Measurements from ENCODE around the gene ZCCHC24. TPM values are rescaled to one million over a fixed set of nuclear protein-coding genes. Genes with fewer than 3 reads are reported as not detected.

Gene ZCCHC24
- polyA plus RNA-seq, 1 donor from 2014 or later, result 0.80 TPM

- peaks cover 0 to 4% (median 0%) of the 10 kb centered on the region in 3 donors for H3K9me3 Mint-ChIP-seq
- no peaks in the 10 kb centered on the region for H3K27me3 Mint-ChIP-seq
- H3K27ac Mint-ChIP-seq, result no peak overlapping the region
- peaks cover 2% of the 10 kb centered on the region for H3K36me3 Mint-ChIP-seq
- peaks cover 0 to 1% (median 0%) of the 10 kb centered on the region in 3 donors for H3K4me1 Mint-ChIP-seq
- H3K4me3 Mint-ChIP-seq, result no peak overlapping the region
Measured at GRCh38 chr10:79399223-79399831, 46.1 kb downstream of the ZCCHC24 start.

- Mint-ChIP-seq H3K27ac (no peak overlapping the region), H3K36me3 (no peaks in the 10 kb centered on the region), H3K4me1 (peaks cover 0 to 1% (median 0%) of the 10 kb centered on the region in 3 donors), H3K4me3 (no peak overlapping the region), H3K9me3 (peaks cover 0 to 4% (median 0%) of the 10 kb centered on the region in 3 donors), H3K27me3 (no peaks in the 10 kb centered on the region)
Measured at GRCh38 chr10:79398642-79399041, 46.8 kb downstream of the ZCCHC24 start.

- Mint-ChIP-seq H3K36me3 (no peaks in the 10 kb centered on the region), H3K27me3 (no peaks in the 10 kb centered on the region), H3K4me1 (peaks cover 0 to 2% (median 0%) of the 10 kb centered on the region in 3 donors), H3K9me3 (peaks cover 0 to 4% (median 0%) of the 10 kb centered on the region in 3 donors), H3K27ac (no peak overlapping the region), H3K4me3 (no peak overlapping the region)
Measured at GRCh38 chr10:79397575-79398303, 47.7 kb downstream of the ZCCHC24 start.

- H3K4me1 Mint-ChIP-seq, result peaks cover 0 to 2% (median 0%) of the 10 kb centered on the region in 3 donors
- H3K9me3 Mint-ChIP-seq, result peaks cover 0 to 4% (median 0%) of the 10 kb centered on the region in 3 donors
- H3K36me3 Mint-ChIP-seq, result no peaks in the 10 kb centered on the region
- H3K4me3 Mint-ChIP-seq, result no peak overlapping the region
- H3K27ac Mint-ChIP-seq, result no peak overlapping the region
- H3K27me3 Mint-ChIP-seq, result no peaks in the 10 kb centered on the region
Measured at GRCh38 chr10:79397051-79397450, 48.4 kb downstream of the ZCCHC24 start.

GRCh38 chr10:79396520-79396919 is 48.9 kb downstream of the ZCCHC24 start:
- Mint-ChIP-seq H3K36me3 (no peaks in the 10 kb centered on the region), H3K27ac (no peak overlapping the region), H3K9me3 (peaks cover 0 to 4% (median 0%) of the 10 kb centered on the region in 3 donors), H3K4me3 (peak overlapping the region in 1 of 4 donors; percentile 14), H3K4me1 (peaks cover 0 to 2% (median 0%) of the 10 kb centered on the region in 3 donors), H3K27me3 (no peaks in the 10 kb centered on the region)

GRCh38 chr10:79394664-79395063 is 50.8 kb downstream of the ZCCHC24 start:
- Mint-ChIP-seq H3K9me3 (peaks cover 0 to 4% (median 0%) of the 10 kb centered on the region in 3 donors), H3K27me3 (no peaks in the 10 kb centered on the region), H3K4me3 (no peak overlapping the region), H3K4me1 (peaks cover 0 to 2% (median 0%) of the 10 kb centered on the region in 3 donors), H3K36me3 (no peaks in the 10 kb centered on the region), H3K27ac (peak overlapping the region in 1 of 3 donors; percentile 25)

- peaks cover 0 to 4% (median 0%) of the 10 kb centered on the region in 3 donors for H3K9me3 Mint-ChIP-seq
- no peaks in the 10 kb centered on the region for H3K36me3 Mint-ChIP-seq
- H3K27me3 Mint-ChIP-seq, result no peaks in the 10 kb centered on the region
- H3K27ac Mint-ChIP-seq, result no peak overlapping the region
- peaks cover 0 to 5% (median 3%) of the 10 kb centered on the region in 3 donors for H3K4me1 Mint-ChIP-seq
- H3K4me3 Mint-ChIP-seq, result no peak overlapping the region
Measured at GRCh38 chr10:79393924-79394610, 51.4 kb downstream of the ZCCHC24 start.

- H3K36me3 Mint-ChIP-seq, result no peaks in the 10 kb centered on the region
- no peak overlapping the region for H3K27ac Mint-ChIP-seq
- H3K27me3 Mint-ChIP-seq, result no peaks in the 10 kb centered on the region
- H3K4me3 Mint-ChIP-seq, result no peak overlapping the region
- H3K9me3 Mint-ChIP-seq, result peaks cover 0 to 4% (median 0%) of the 10 kb centered on the region in 3 donors
- H3K4me1 Mint-ChIP-seq, result peaks cover 0 to 7% (median 6%) of the 10 kb centered on the region in 3 donors
Measured at GRCh38 chr10:79393221-79393923, 52.1 kb downstream of the ZCCHC24 start.

GRCh38 chr10:79392506-79393176 is 52.8 kb downstream of the ZCCHC24 start:
- peaks cover 0 to 6% (median 6%) of the 10 kb centered on the region in 3 donors for H3K4me1 Mint-ChIP-seq
- H3K27me3 Mint-ChIP-seq, result no peaks in the 10 kb centered on the region
- H3K27ac Mint-ChIP-seq, result peak overlapping the region in 1 of 3 donors; percentile 14

GRCh38 chr10:79392020-79392398 is 53.4 kb downstream of the ZCCHC24 start:
- no peaks in the 10 kb centered on the region for H3K36me3 Mint-ChIP-seq
- peaks cover 0 to 4% (median 0%) of the 10 kb centered on the region in 3 donors for H3K9me3 Mint-ChIP-seq
- H3K4me3 Mint-ChIP-seq, result no peak overlapping the region
- no peak overlapping the region for H3K27ac Mint-ChIP-seq
- no peaks in the 10 kb centered on the region for H3K27me3 Mint-ChIP-seq
- H3K4me1 Mint-ChIP-seq, result peaks cover 0 to 6% (median 6%) of the 10 kb centered on the region in 3 donors

More at GRCh38 chr10:79392506-79393176, 52.8 kb downstream of the ZCCHC24 start:
- no peak overlapping the region for H3K4me3 Mint-ChIP-seq
- H3K9me3 Mint-ChIP-seq, result peaks cover 0 to 4% (median 0%) of the 10 kb centered on the region in 3 donors
- H3K36me3 Mint-ChIP-seq, result no peaks in the 10 kb centered on the region

- no peak overlapping the region for H3K4me3 Mint-ChIP-seq
- no peaks in the 10 kb centered on the region for H3K36me3 Mint-ChIP-seq
- peaks cover 0 to 6% (median 6%) of the 10 kb centered on the region in 3 donors for H3K4me1 Mint-ChIP-seq
- no peaks in the 10 kb centered on the region for H3K27me3 Mint-ChIP-seq
- peaks cover 0 to 4% (median 0%) of the 10 kb centered on the region in 3 donors for H3K9me3 Mint-ChIP-seq
- no peak overlapping the region for H3K27ac Mint-ChIP-seq
Measured at GRCh38 chr10:79391231-79392019, 54.0 kb downstream of the ZCCHC24 start.

- Mint-ChIP-seq H3K36me3 (no peaks in the 10 kb centered on the region), H3K27me3 (no peaks in the 10 kb centered on the region), H3K27ac (no peak overlapping the region), H3K9me3 (peaks cover 0 to under 1% (median 0%) of the 10 kb centered on the region in 3 donors), H3K4me3 (no peak overlapping the region), H3K4me1 (peaks cover 0 to 6% (median 6%) of the 10 kb centered on the region in 3 donors)
Measured at GRCh38 chr10:79390551-79391229, 54.7 kb downstream of the ZCCHC24 start.

- Mint-ChIP-seq H3K36me3 (no peaks in the 10 kb centered on the region), H3K9me3 (no peaks in the 10 kb centered on the region), H3K4me1 (peaks cover 0 to 6% (median 6%) of the 10 kb centered on the region in 3 donors), H3K4me3 (no peak overlapping the region), H3K27ac (no peak overlapping the region), H3K27me3 (no peaks in the 10 kb centered on the region)
Measured at GRCh38 chr10:79390057-79390456, 55.4 kb downstream of the ZCCHC24 start.
